GM23338 (cell line): ENCODE measurements around the gene PRSS2. TPM values are rescaled to one million over a fixed set of nuclear protein-coding genes. Genes with fewer than 3 reads are reported as not detected.

Experiments used
- ATAC-seq: fragments of 200-7000 bp; cut with Tn5 transposase; 3 replicates; pipeline ENCODE4 v1.9.1; 2020
- DNase-seq: peaks from one replicate; pipeline ENCODE4 v3.0.0-alpha.2; 2015; ENCODE audit warnings: low spot score
- H2AFZ ChIP-seq: fragments of 200-600 bp; sonication (generic); 2 replicates; pipeline ENCODE4 v1.8.0; 2016; ENCODE audit warnings: antibody characterized with exemption, mild to moderate bottlenecking, moderate library complexity
- H3F3A ChIP-seq: fragments of 200-600 bp; sonication (generic); replicated peaks from 2 replicates; pipeline ENCODE4 v1.8.0; 2017; ENCODE audit warnings: antibody characterized with exemption, mixed run types, low read depth
- H3K27ac ChIP-seq: fragments of 200-600 bp; sonication (generic); 2 replicates; pipeline ENCODE4 v1.6.1; 2016; ENCODE audit warnings: low read depth
- H3K27me3 ChIP-seq: fragments of 200-600 bp; sonication (generic); 2 replicates; pipeline ENCODE4 v1.8.0; 2016; ENCODE audit warnings: mild to moderate bottlenecking, mixed run types, moderate library complexity; ENCODE audit not compliant: insufficient read depth
- H3K36me3 ChIP-seq: fragments of 200-600 bp; sonication (generic); 2 replicates; pipeline ENCODE4 v1.8.0; 2016; ENCODE audit warnings: mild to moderate bottlenecking; ENCODE audit not compliant: insufficient read depth
- H3K4me1 ChIP-seq: fragments of 200-600 bp; sonication (generic); 2 replicates; pipeline ENCODE4 v1.8.0; 2016; ENCODE audit warnings: mild to moderate bottlenecking, moderate library complexity; ENCODE audit not compliant: insufficient read depth
- H3K4me2 ChIP-seq: fragments of 200-600 bp; sonication (generic); 2 replicates; pipeline ENCODE4 v1.7.1; 2017; ENCODE audit warnings: mixed run types
- H3K4me3 ChIP-seq: fragments of 200-600 bp; sonication (generic); 2 replicates; pipeline ENCODE4 v1.6.1; 2016; ENCODE audit warnings: mixed run types
- H3K79me2 ChIP-seq: fragments of 200-600 bp; sonication (generic); replicated peaks from 2 replicates; pipeline ENCODE4 v1.8.0; 2017; ENCODE audit warnings: mild to moderate bottlenecking; ENCODE audit not compliant: insufficient read depth
- H3K9me2 ChIP-seq: fragments of 200-600 bp; sonication (generic); 2 replicates; pipeline ENCODE4 v1.8.0; 2017; ENCODE audit not compliant: insufficient read depth
- H4K20me1 ChIP-seq: fragments of 200-600 bp; sonication (generic); replicated peaks from 2 replicates; pipeline ENCODE4 v1.8.0; 2017; ENCODE audit warnings: mild to moderate bottlenecking; ENCODE audit not compliant: insufficient read depth
- H3K27ac Mint-ChIP-seq: 2 replicates; pipeline ENCODE4 v1.8.0; 2020; ENCODE audit warnings: inconsistent platforms, mild to moderate bottlenecking, moderate library complexity, mixed read lengths
- H3K27me3 Mint-ChIP-seq: 3 replicates; pipeline ENCODE4 v1.8.0; 2022; ENCODE audit warnings: low read depth, mild to moderate bottlenecking, moderate library complexity, mixed read lengths, inconsistent platforms; ENCODE audit not compliant: insufficient read depth, poor library complexity
- H3K36me3 Mint-ChIP-seq: 3 replicates; pipeline ENCODE4 v1.8.0; 2021; ENCODE audit warnings: low read depth, mild to moderate bottlenecking, inconsistent platforms, moderate library complexity, mixed read lengths
- H3K4me1 Mint-ChIP-seq: 3 replicates; pipeline ENCODE4 v1.8.0; 2020; ENCODE audit warnings: mild to moderate bottlenecking, inconsistent platforms, mixed read lengths
- H3K4me3 Mint-ChIP-seq: 3 replicates; pipeline ENCODE4 v1.8.0; 2021; ENCODE audit warnings: moderate library complexity, mild to moderate bottlenecking, inconsistent platforms, mixed read lengths
- H3K9me3 Mint-ChIP-seq: 3 replicates; pipeline ENCODE4 v1.8.0; 2020; ENCODE audit warnings: moderate library complexity, mild to moderate bottlenecking, inconsistent platforms, mixed read lengths
- CREB1 ChIP-seq: fragments of 250-450 bp; sonication (Bioruptor Pico); IDR thresholded peaks from 2 replicates; pipeline ENCODE4 v1.5.0; 2020; ENCODE audit warnings: low read depth, mild to moderate bottlenecking, moderate library complexity
- CTCF ChIP-seq, 2 experiments: fragments of 200-600 bp in 1 of 2; sonication (generic) in 1 of 2; conservative IDR thresholded peaks; 2 replicates each; pipeline versions ENCODE4 v1.5.1 to v1.6.1; 2016 to 2017; ENCODE audit warnings: antibody characterized with exemption in 2 of 2, low read depth in 2 of 2, mild to moderate bottlenecking in 2 of 2, moderate library complexity in 1 of 2
- ETS1 ChIP-seq: IDR thresholded peaks from 2 replicates; pipeline ENCODE4 v1.6.1; 2016; ENCODE audit warnings: antibody characterized with exemption
- EZH2 ChIP-seq: fragments of 200-600 bp; sonication (generic); IDR thresholded peaks from one replicate; pipeline ENCODE4 v1.8.0; 2017; ENCODE audit warnings: antibody characterized with exemption, mild to moderate bottlenecking, low read depth; ENCODE audit not compliant: unreplicated experiment
- EZH2phosphoT487 ChIP-seq: fragments of 200-600 bp; sonication (generic); IDR thresholded peaks from one replicate; pipeline ENCODE4 v1.8.1; 2018; ENCODE audit warnings: antibody characterized with exemption; ENCODE audit not compliant: unreplicated experiment
- JUNB ChIP-seq: IDR thresholded peaks from one replicate; pipeline ENCODE4 v1.6.1; 2016; ENCODE audit warnings: antibody characterized with exemption; ENCODE audit not compliant: unreplicated experiment
- NANOG ChIP-seq: IDR thresholded peaks from 2 replicates; pipeline ENCODE4 v1.6.1; 2016; ENCODE audit warnings: antibody characterized with exemption, borderline replicate concordance
- POLR2AphosphoS5 ChIP-seq: IDR thresholded peaks from 2 replicates; pipeline ENCODE4 v1.6.1; 2016; ENCODE audit warnings: antibody characterized with exemption, low read depth
- STAT1 ChIP-seq: IDR thresholded peaks from one replicate; pipeline ENCODE4 v1.6.1; 2016; ENCODE audit warnings: antibody characterized with exemption; ENCODE audit not compliant: unreplicated experiment
- ZNF114 ChIP-seq: fragments of 250-450 bp; sonication (Bioruptor Pico); IDR thresholded peaks from 2 replicates; pipeline ENCODE4 v1.5.0; 2020; ENCODE audit warnings: mild to moderate bottlenecking, moderate library complexity
- ZNF331 ChIP-seq: fragments of 250-450 bp; sonication (Bioruptor Pico); IDR thresholded peaks from 2 replicates; pipeline ENCODE4 v1.5.0; 2020; ENCODE audit warnings: low read depth, mild to moderate bottlenecking, moderate library complexity
- ZNF462 ChIP-seq: fragments of 250-450 bp; sonication (Bioruptor Pico); IDR thresholded peaks from 2 replicates; pipeline ENCODE4 v1.5.0; 2020; ENCODE audit warnings: mild to moderate bottlenecking, moderate library complexity
- polyA plus RNA-seq: library from polyadenylated mRNA; unstranded; fragments of >200 nt; fragmentation: Nextera tagmentation; extraction: Ambion mirVana; gene quantifications from 2 replicates; pipeline ENCODE4 v1.2.1, GENCODE V29; 2016
- total RNA-seq: library from RNA; depleted of rRNA; stranded (reverse); fragments of >200 nt; shearing (Covaris generic); gene quantifications from 2 replicates; pipeline ENCODE4 v1.2.3, GENCODE V29; 2014
- TF ChIP-seq, protein P1 (sequence below): IDR thresholded peaks from one replicate; pipeline ENCODE4 v1.6.1; 2018; ENCODE audit warnings: antibody characterized with exemption; ENCODE audit not compliant: unreplicated experiment

Gene PRSS2
- total and polyA plus RNA-seq, 2 experiments from 2014 or later = not detected

DNA sequence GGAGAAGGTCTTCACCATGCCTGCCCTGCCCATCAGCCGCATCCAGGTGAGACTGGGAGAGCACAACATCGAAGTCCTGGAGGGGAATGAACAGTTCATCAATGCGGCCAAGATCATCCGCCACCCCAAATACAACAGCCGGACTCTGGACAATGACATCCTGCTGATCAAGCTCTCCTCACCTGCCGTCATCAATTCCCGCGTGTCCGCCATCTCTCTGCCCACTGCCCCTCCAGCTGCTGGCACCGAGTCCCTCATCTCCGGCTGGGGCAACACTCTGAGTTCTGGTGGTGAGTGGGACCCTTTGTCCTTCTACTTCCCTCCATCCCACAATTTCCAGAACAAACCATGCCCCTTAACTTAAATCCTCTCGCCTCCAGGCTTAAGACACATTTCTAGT lies 2.5 kb downstream of the PRSS2 start:
- H2AFZ ChIP-seq = no peak overlapping the region
- H3K79me2 ChIP-seq = no peaks in the 10 kb centered on the region
- Mint-ChIP-seq H3K27ac (no peak overlapping the region), H3K4me1 (peaks cover 3% of the 10 kb centered on the region; the same call in 1 of the 3 replicates), H3K4me3 (no peak overlapping the region; the same call in 2 of the 3 replicates), H3K27me3 (peaks cover 4% of the 10 kb centered on the region), H3K9me3 (no peaks in the 10 kb centered on the region; the same call in 1 of the 3 replicates), H3K36me3 (no peaks in the 10 kb centered on the region; the same call in 2 of the 3 replicates)
- no peak for DNase-seq
- H3K4me3 ChIP-seq = no peak overlapping the region
- ATAC-seq = no peak
- H3K36me3 ChIP-seq = no peaks in the 10 kb centered on the region
- no peaks in the 10 kb centered on the region for H3F3A ChIP-seq
- H3K4me1 ChIP-seq = no peaks in the 10 kb centered on the region
- no peaks in the 10 kb centered on the region for H3K27me3 ChIP-seq
- no peak for TF ChIP-seq POLR2AphosphoS5
- no peak for TF ChIP-seq ETS1
- TF ChIP-seq JUNB = no peak
- TF ChIP-seq STAT1 = no peak
- no peak for TF ChIP-seq EZH2
- no peak for TF ChIP-seq ZNF462
- TF ChIP-seq NANOG = no peak
- TF ChIP-seq CTCF (conservative IDR thresholded peaks at IDR 0.05; ENCODE audit: low read depth in 2 of 2) = no peak
- TF ChIP-seq ZNF331 = no peak
- TF ChIP-seq ZNF114 = no peak
- TF ChIP-seq EZH2phosphoT487 = no peak
- TF ChIP-seq CREB1 (CRISPR knock-in tag) = no peak
- TF ChIP-seq, protein P1, sequence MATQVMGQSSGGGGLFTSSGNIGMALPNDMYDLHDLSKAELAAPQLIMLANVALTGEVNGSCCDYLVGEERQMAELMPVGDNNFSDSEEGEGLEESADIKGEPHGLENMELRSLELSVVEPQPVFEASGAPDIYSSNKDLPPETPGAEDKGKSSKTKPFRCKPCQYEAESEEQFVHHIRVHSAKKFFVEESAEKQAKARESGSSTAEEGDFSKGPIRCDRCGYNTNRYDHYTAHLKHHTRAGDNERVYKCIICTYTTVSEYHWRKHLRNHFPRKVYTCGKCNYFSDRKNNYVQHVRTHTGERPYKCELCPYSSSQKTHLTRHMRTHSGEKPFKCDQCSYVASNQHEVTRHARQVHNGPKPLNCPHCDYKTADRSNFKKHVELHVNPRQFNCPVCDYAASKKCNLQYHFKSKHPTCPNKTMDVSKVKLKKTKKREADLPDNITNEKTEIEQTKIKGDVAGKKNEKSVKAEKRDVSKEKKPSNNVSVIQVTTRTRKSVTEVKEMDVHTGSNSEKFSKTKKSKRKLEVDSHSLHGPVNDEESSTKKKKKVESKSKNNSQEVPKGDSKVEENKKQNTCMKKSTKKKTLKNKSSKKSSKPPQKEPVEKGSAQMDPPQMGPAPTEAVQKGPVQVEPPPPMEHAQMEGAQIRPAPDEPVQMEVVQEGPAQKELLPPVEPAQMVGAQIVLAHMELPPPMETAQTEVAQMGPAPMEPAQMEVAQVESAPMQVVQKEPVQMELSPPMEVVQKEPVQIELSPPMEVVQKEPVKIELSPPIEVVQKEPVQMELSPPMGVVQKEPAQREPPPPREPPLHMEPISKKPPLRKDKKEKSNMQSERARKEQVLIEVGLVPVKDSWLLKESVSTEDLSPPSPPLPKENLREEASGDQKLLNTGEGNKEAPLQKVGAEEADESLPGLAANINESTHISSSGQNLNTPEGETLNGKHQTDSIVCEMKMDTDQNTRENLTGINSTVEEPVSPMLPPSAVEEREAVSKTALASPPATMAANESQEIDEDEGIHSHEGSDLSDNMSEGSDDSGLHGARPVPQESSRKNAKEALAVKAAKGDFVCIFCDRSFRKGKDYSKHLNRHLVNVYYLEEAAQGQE = no peak
- no peak overlapping the region for H3K27ac ChIP-seq
- H4K20me1 ChIP-seq = no peaks in the 10 kb centered on the region
- H3K4me2 ChIP-seq = no peak overlapping the region
- no peaks in the 10 kb centered on the region for H3K9me2 ChIP-seq
